Endometrial microvascular endothelial cells (primary cell): ENCODE data around the gene PPARG. TPM values are rescaled to one million over a fixed set of nuclear protein-coding genes. Genes with fewer than 3 reads are reported as not detected.

Experiments used
- in situ Hi-C: cut with HindIII; loops from 2 replicates; pipeline ENCODE4 v1.10.0; 2017; ENCODE audit warnings: low sequenced_read_pairs, low pct_unique_long_range_greater_than_20kb; ENCODE audit errors: inconsistent ontology term
- total RNA-seq: library from RNA; depleted of rRNA; stranded (reverse); fragments of >200 nt; gene quantifications from one replicate; pipeline ENCODE4 v1.2.3, GENCODE V29; 2015; ENCODE audit errors: inconsistent ontology term

Gene PPARG
- total RNA-seq, 1 donor from 2014 or later: 5.6 TPM

GRCh38 chr3:12479919-12480427, 191.1 kb downstream of the PPARG start:
- in situ Hi-C loops: no loop called here

GRCh38 chr3:12483410-12483809, 194.5 kb downstream of the PPARG start:
- in situ Hi-C loops: no loop called here

- in situ Hi-C loops: no loop called here
Observed at GRCh38 chr3:12483872-12484197, 195.0 kb downstream of the PPARG start.

Other genes starting within 250 kb of the PPARG start
- not detected for gene TIMP4, start 130.2 kb upstream of the PPARG start, total RNA-seq
- gene TSEN2, start 195.4 kb downstream of the PPARG start, total RNA-seq: 7.7 TPM